ENCODE results near the gene GP5.

Gene GP5

DNA sequence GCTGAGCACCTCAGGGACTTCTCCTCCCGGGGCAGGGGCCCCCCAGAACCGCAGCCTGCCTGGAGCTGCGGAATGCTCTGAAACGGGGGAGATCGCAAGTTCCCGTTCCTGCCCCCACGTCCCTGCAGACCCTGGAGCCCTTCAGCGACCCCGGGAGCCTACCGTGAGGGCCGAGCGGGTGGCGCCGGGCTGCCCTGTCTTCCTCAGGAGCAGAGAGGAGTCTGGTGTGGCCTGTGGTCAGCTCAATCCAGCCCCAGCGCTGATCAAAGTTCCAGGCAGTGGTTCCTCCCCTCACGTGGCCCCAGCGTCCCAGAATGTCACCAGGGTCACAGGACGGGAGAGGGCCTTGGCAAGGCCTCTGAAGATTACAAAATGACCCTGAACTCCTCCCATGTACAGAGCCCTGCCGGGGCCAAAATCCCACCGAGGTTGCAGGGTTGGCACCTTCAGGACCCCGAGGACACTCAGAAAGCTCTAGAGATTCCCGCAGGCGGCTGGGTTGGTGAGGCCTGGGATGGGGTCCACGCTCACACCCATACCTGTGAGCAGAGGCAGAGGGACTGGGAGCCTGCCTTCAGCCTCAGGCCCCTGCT lies 47.9 kb downstream of the GP5 start, which contains the start of gene CPN2:
Gene CPN2, minus strand, starts transcription at position 249 of the 593 bp plus-strand sequence. CDS start 8,626 bp downstream, outside the sequence.
- no peak within 1 kb of the TSS for H3K4me3 ChIP-seq (replicated peaks; ENCODE audit: low read depth, low read length)
- TF ChIP-seq, protein P1, sequence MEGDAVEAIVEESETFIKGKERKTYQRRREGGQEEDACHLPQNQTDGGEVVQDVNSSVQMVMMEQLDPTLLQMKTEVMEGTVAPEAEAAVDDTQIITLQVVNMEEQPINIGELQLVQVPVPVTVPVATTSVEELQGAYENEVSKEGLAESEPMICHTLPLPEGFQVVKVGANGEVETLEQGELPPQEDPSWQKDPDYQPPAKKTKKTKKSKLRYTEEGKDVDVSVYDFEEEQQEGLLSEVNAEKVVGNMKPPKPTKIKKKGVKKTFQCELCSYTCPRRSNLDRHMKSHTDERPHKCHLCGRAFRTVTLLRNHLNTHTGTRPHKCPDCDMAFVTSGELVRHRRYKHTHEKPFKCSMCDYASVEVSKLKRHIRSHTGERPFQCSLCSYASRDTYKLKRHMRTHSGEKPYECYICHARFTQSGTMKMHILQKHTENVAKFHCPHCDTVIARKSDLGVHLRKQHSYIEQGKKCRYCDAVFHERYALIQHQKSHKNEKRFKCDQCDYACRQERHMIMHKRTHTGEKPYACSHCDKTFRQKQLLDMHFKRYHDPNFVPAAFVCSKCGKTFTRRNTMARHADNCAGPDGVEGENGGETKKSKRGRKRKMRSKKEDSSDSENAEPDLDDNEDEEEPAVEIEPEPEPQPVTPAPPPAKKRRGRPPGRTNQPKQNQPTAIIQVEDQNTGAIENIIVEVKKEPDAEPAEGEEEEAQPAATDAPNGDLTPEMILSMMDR (IDR thresholded peaks at IDR 0.05; ENCODE audit: low read depth, low read length, missing control alignments) = no peak
- no peak for DNase-seq (ENCODE audit: extremely low read depth, low read depth)

DNA sequence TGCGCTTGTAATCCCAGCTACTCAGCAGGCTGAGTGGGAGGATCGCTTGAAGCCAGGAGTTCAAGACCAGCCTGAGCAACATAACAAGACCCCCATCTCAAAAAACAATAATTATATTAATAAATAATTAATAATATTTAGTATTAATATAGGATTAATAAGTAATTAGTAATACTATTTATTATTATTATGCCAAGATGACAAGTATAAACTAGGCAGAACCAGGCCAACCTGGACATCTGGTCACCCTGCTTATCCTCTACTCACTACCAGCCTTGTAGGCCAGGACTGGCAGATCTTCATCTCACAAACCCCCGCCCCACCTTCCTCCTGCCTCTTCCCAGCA lies 48.4 kb downstream of the GP5 start:
- H3K4me3 ChIP-seq (replicated peaks; ENCODE audit: low read depth, low read length) = no peak overlapping the region
- no peak for DNase-seq (ENCODE audit: extremely low read depth, low read depth)
- TF ChIP-seq, protein P1 (IDR thresholded peaks at IDR 0.05; ENCODE audit: low read depth, low read length, missing control alignments) = no peak

DNA sequence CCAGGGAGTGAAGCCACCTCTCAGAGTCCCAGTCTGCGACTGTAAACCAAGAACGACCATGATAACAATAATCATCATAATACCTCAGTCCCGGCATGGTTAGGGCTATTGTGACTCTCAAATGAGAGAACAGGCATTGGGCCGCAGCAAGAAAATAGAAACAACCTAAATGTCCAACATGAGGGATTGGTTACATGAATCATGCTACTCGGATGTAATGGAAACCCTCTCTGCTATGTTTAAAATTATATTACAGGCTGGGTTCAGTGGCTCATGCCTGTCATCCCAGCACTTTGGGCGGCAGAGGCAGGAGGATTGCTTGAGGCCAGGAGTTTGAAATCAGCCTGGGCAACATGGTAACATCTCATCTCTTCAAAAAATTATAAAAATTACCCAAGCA lies 50.7 kb downstream of the GP5 start:
- no peak for DNase-seq (ENCODE audit: extremely low read depth, low read depth)
- TF ChIP-seq, protein P1 (IDR thresholded peaks at IDR 0.05; ENCODE audit: low read depth, low read length, missing control alignments) = no peak
- no peak overlapping the region for H3K4me3 ChIP-seq (replicated peaks; ENCODE audit: low read depth, low read length)

DNA sequence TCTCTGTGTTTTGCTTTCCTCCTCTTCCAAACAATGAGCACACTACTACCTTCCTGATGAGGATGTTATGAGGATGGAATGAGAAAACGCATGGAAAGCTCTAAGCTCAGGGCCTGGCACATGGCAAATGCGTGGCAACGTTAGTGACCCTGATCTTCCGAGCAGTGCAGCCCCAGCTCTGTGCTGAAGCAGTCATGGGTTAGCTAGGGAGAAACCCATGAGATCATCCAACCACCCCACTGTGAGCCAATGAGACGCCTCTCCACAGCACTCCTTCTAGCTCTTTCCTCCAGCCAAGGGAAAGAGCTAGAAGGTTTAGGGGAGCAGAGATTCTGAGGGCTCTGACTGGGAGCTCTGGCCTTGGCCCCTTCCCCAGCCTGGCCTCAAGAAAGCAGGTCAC lies 52.4 kb downstream of the GP5 start:
- TF ChIP-seq, protein P1 (IDR thresholded peaks at IDR 0.05; ENCODE audit: low read depth, low read length, missing control alignments) = no peak
- DNase-seq (ENCODE audit: extremely low read depth, low read depth) = no peak
- no peak overlapping the region for H3K4me3 ChIP-seq (replicated peaks; ENCODE audit: low read depth, low read length)

DNA sequence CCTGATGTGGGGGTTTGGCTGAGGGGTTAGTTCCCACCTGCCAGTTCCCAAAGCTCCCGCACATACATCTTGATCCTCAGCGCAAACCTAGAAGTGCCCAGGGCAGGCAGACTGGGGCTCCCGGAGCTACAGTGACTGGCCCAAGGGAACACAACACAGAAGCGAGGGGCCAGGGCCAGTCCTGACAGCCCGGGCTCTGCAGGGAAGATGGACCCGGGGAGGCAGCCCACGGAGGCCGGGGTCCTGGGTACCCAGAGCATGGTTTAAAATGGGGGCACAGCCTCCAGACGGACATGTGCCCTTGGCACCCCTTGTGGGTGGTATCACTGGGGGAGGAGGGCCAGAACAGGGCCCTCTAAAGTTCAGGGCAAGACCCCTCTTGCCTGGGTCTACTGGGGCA lies 53.0 kb downstream of the GP5 start:
- TF ChIP-seq, protein P1 (IDR thresholded peaks at IDR 0.05; ENCODE audit: low read depth, low read length, missing control alignments) = no peak

More for the DNA sequence above, 53.0 kb downstream of the GP5 start:
- H3K4me3 ChIP-seq (replicated peaks; ENCODE audit: low read depth, low read length) = no peak overlapping the region
- DNase-seq (ENCODE audit: extremely low read depth, low read depth) = no peak

Data from HFF-Myc (cell line).